ENCODE measurements around the gene CAST. TPM values are rescaled to one million over a fixed set of nuclear protein-coding genes. Genes with fewer than 3 reads are reported as not detected.
A peak's percentile ranks its signal among the peaks of the same experiment; 100 is the strongest.

CAST gene
- total and polyA plus RNA-seq, 2 donors (not counting 1 experiment from before 2014, with no cell fraction given), result 41.0 to 231 TPM

- peaks cover 14 to 21% of the 10 kb centered on the region in 2 donors for H3K4me1 ChIP-seq (ENCODE audit: control insufficient read depth in 2 of 2, insufficient read depth in 2 of 2, low read length in 2 of 2)
- H3K79me2 ChIP-seq (ENCODE audit: control insufficient read depth, insufficient read depth, low read length), result peaks cover 51% of the 10 kb centered on the region
- no peak for ATAC-seq (ENCODE audit: low read depth)
- H2AFZ ChIP-seq (ENCODE audit: insufficient read depth, low read depth, low read length, poor library complexity, severe bottlenecking), result peak overlapping the region; percentile 59
- TF ChIP-seq EZH2 (IDR thresholded peaks at IDR 0.05; ENCODE audit: borderline replicate concordance, insufficient read depth, low read depth, low read length, poor library complexity, severe bottlenecking) (no peak), CTCF (IDR thresholded peaks at IDR 0.05) (no peak)
- peak overlapping the region; percentile 67 for H3K9ac ChIP-seq (ENCODE audit: low read length)
- H3K9me3 ChIP-seq (ENCODE audit: control extremely low read depth in 1 of 3, control insufficient read depth in 2 of 3, insufficient read depth in 1 of 3, low read length in 2 of 3), result no peaks in the 10 kb centered on the region
- 14% methylated on average over 1 of the region's 7 CpGs for WGBS (ENCODE audit: insufficient coverage)
- H3K4me1 Mint-ChIP-seq, result peaks cover 36% of the 10 kb centered on the region
- ChIA-PET POLR2A (interaction anchor here (0.7 to 1.1 kb wide), 2 partner anchors 41 to 479 kb away, joined by 3 to 4 read pairs; partner anchors contain the start of genes CAST and RIOK2), CTCF (interaction anchor here (2.0 kb wide), 1 partner anchor 458 kb away, joined by 6 read pairs; no protein-coding TSS in a partner anchor)
- no peak for DNase-seq
- H3K4me3 Mint-ChIP-seq, result peak overlapping the region; percentile 80
- peak overlapping the region; percentile 89 for H3K4me2 ChIP-seq (replicated peaks; ENCODE audit: low read depth, low read length, poor library complexity, severe bottlenecking)
- intact Hi-C loops (cut with micrococcal nuclease), result no loop called here
- peak overlapping the region; percentile 0 to 65 (median 57) for H3K4me3 ChIP-seq (ENCODE audit: control extremely low read depth in 1 of 5, extremely low read depth in 1 of 5, insufficient read depth in 1 of 5, low read depth in 2 of 5, low read length in 4 of 5)
- H3K36me3 ChIP-seq (replicated peaks in 1 of 2; ENCODE audit: control extremely low read depth in 1 of 2, control insufficient read depth in 1 of 2, extremely low read depth in 1 of 2, insufficient read depth in 2 of 2, low read length in 1 of 2), result no peaks in the 10 kb centered on the region
- peak overlapping the region; percentile 60 for H3K27ac Mint-ChIP-seq
- H4K20me1 ChIP-seq (ENCODE audit: control insufficient read depth, insufficient read depth, low read length, poor library complexity, severe bottlenecking), result peaks cover 53% of the 10 kb centered on the region
- no peaks in the 10 kb centered on the region for H3K27me3 Mint-ChIP-seq
- H3K9me3 Mint-ChIP-seq (ENCODE audit: insufficient read depth), result no peaks in the 10 kb centered on the region
- H3K27ac ChIP-seq (ENCODE audit: low read length in 2 of 2), result peak overlapping the region; percentile 21 to 78
- no peaks in the 10 kb centered on the region for H3K27me3 ChIP-seq (replicated peaks in 1 of 4; ENCODE audit: control extremely low read depth in 1 of 4, control insufficient read depth in 3 of 4, insufficient read depth in 4 of 4, low read length in 3 of 4)
Observed at GRCh38 chr5:96703384-96703920, 41.3 kb downstream of the CAST start.

GRCh38 chr5:96703995-96704394 lies 41.8 kb downstream of the CAST start:
- Mint-ChIP-seq H3K9me3 (ENCODE audit: insufficient read depth) (no peaks in the 10 kb centered on the region), H3K27me3 (no peaks in the 10 kb centered on the region), H3K4me3 (peak overlapping the region; percentile 11), H3K4me1 (peaks cover 38% of the 10 kb centered on the region), H3K27ac (no peak overlapping the region)
- Histone ChIP-seq H4K20me1 (ENCODE audit: control insufficient read depth, insufficient read depth, low read length, poor library complexity, severe bottlenecking) (peaks cover 58% of the 10 kb centered on the region), H3K4me2 (replicated peaks; ENCODE audit: low read depth, low read length, poor library complexity, severe bottlenecking) (peak overlapping the region; percentile 89), H3K79me2 (ENCODE audit: control insufficient read depth, insufficient read depth, low read length) (peaks cover 57% of the 10 kb centered on the region), H3K27ac (ENCODE audit: low read length in 2 of 2) (peak overlapping the region in 1 of 2 donors; percentile 78), H3K4me1 (ENCODE audit: control insufficient read depth in 2 of 2, insufficient read depth in 2 of 2, low read length in 2 of 2) (peaks cover 14 to 21% of the 10 kb centered on the region in 2 donors), H3K4me3 (ENCODE audit: control extremely low read depth in 1 of 5, extremely low read depth in 1 of 5, insufficient read depth in 1 of 5, low read depth in 2 of 5, low read length in 4 of 5) (no peak overlapping the region), H2AFZ (ENCODE audit: insufficient read depth, low read depth, low read length, poor library complexity, severe bottlenecking) (no peak overlapping the region), H3K9me3 (ENCODE audit: control extremely low read depth in 1 of 3, control insufficient read depth in 2 of 3, insufficient read depth in 1 of 3, low read length in 2 of 3) (no peaks in the 10 kb centered on the region), H3K36me3 (replicated peaks in 1 of 2; ENCODE audit: control extremely low read depth in 1 of 2, control insufficient read depth in 1 of 2, extremely low read depth in 1 of 2, insufficient read depth in 2 of 2, low read length in 1 of 2) (peaks cover 0 to under 1% of the 10 kb centered on the region in 2 experiments), H3K9ac (ENCODE audit: low read length) (no peak overlapping the region), H3K27me3 (replicated peaks in 1 of 4; ENCODE audit: control extremely low read depth in 1 of 4, control insufficient read depth in 3 of 4, insufficient read depth in 4 of 4, low read length in 3 of 4) (no peaks in the 10 kb centered on the region)
- no peak for DNase-seq
- intact Hi-C loops (cut with micrococcal nuclease), result no loop called here
- TF ChIP-seq EZH2 (IDR thresholded peaks at IDR 0.05; ENCODE audit: borderline replicate concordance, insufficient read depth, low read depth, low read length, poor library complexity, severe bottlenecking) (no peak), CTCF (IDR thresholded peaks at IDR 0.05) (no peak)
- 96% methylated on average over 3 of the region's 4 CpGs for WGBS (ENCODE audit: insufficient coverage)
- POLR2A ChIA-PET, result no interaction called here
- no peak for ATAC-seq (ENCODE audit: low read depth)
- CTCF ChIA-PET, result interaction anchor here (2.0 kb wide), 1 partner anchor 458 kb away, joined by 6 read pairs; no protein-coding TSS in a partner anchor
